ENCODE results near the gene CHMP2A.

DNA sequence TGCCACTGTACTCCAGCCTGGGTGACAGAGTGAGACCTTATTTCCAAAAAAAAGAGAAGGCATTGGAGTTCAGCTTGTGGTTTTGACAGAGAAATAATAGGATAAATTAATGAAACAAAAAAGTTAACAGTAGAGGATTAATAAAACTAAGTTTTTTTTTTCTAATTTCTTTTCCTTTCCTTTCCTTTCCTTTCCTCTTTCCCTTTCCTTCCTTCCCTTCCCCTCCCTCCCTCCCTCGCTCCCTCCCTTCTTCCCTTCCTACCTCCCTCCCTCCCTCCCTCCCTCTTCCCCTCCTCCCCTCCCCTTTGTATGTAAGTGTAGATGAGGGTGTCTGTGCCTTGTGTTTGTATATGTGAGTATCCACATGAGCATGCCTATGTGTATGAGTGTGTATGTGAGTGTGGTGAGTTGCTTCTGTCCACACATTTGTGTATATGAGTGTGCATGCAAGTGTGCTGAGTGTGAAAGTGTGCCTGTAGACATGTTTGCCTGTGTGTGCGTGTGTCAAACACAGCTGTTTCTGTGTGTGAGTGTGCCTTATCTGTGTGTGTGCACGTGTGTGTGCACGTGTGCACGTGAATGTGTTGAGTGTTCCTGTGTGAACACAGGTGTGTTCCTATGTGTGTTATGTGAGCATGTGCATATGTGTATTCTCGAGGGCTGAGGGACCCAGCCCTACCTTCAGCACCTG lies 30.7 kb upstream of the CHMP2A start:
- TF ChIP-seq, protein P1, sequence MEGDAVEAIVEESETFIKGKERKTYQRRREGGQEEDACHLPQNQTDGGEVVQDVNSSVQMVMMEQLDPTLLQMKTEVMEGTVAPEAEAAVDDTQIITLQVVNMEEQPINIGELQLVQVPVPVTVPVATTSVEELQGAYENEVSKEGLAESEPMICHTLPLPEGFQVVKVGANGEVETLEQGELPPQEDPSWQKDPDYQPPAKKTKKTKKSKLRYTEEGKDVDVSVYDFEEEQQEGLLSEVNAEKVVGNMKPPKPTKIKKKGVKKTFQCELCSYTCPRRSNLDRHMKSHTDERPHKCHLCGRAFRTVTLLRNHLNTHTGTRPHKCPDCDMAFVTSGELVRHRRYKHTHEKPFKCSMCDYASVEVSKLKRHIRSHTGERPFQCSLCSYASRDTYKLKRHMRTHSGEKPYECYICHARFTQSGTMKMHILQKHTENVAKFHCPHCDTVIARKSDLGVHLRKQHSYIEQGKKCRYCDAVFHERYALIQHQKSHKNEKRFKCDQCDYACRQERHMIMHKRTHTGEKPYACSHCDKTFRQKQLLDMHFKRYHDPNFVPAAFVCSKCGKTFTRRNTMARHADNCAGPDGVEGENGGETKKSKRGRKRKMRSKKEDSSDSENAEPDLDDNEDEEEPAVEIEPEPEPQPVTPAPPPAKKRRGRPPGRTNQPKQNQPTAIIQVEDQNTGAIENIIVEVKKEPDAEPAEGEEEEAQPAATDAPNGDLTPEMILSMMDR (tag by site-specific recombination; IDR thresholded peaks at IDR 0.05) = no peak
- TF ChIP-seq ZNF350 (tag by site-specific recombination; IDR thresholded peaks at IDR 0.05) (no peak), ZNF776 (tag by site-specific recombination; IDR thresholded peaks at IDR 0.05; ENCODE audit: borderline replicate concordance) (no peak), KLF9 (tag by site-specific recombination; IDR thresholded peaks at IDR 0.05; ENCODE audit: low read depth) (no peak), ZNF654 (tag by site-specific recombination; IDR thresholded peaks at IDR 0.05; ENCODE audit: low read depth) (no peak), ZBTB7A (tag by site-specific recombination; IDR thresholded peaks at IDR 0.05; ENCODE audit: low read depth) (no peak), ZNF274 (IDR thresholded peaks at IDR 0.05; ENCODE audit: low read length) (no peak), ZNF274 (tag by site-specific recombination; IDR thresholded peaks at IDR 0.05; ENCODE audit: borderline replicate concordance) (no peak), ZNF600 (tag by site-specific recombination; IDR thresholded peaks at IDR 0.05) (no peak)
- TF ChIP-seq, protein P2, sequence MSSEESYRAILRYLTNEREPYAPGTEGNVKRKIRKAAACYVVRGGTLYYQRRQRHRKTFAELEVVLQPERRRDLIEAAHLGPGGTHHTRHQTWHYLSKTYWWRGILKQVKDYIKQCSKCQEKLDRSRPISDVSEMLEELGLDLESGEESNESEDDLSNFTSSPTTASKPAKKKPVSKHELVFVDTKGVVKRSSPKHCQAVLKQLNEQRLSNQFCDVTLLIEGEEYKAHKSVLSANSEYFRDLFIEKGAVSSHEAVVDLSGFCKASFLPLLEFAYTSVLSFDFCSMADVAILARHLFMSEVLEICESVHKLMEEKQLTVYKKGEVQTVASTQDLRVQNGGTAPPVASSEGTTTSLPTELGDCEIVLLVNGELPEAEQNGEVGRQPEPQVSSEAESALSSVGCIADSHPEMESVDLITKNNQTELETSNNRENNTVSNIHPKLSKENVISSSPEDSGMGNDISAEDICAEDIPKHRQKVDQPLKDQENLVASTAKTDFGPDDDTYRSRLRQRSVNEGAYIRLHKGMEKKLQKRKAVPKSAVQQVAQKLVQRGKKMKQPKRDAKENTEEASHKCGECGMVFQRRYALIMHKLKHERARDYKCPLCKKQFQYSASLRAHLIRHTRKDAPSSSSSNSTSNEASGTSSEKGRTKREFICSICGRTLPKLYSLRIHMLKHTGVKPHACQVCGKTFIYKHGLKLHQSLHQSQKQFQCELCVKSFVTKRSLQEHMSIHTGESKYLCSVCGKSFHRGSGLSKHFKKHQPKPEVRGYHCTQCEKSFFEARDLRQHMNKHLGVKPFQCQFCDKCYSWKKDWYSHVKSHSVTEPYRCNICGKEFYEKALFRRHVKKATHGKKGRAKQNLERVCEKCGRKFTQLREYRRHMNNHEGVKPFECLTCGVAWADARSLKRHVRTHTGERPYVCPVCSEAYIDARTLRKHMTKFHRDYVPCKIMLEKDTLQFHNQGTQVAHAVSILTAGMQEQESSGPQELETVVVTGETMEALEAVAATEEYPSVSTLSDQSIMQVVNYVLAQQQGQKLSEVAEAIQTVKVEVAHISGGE (tag by site-specific recombination; conservative IDR thresholded peaks at IDR 0.05; ENCODE audit: low read depth) = no peak
